EH (cell line): ENCODE data around the gene PDZRN3.

Experiments
- DNase-seq: peaks from one replicate; pipeline ENCODE4 v3.0.0-alpha.2; 2015; ENCODE audit warnings: low read depth

Gene PDZRN3

DNA sequence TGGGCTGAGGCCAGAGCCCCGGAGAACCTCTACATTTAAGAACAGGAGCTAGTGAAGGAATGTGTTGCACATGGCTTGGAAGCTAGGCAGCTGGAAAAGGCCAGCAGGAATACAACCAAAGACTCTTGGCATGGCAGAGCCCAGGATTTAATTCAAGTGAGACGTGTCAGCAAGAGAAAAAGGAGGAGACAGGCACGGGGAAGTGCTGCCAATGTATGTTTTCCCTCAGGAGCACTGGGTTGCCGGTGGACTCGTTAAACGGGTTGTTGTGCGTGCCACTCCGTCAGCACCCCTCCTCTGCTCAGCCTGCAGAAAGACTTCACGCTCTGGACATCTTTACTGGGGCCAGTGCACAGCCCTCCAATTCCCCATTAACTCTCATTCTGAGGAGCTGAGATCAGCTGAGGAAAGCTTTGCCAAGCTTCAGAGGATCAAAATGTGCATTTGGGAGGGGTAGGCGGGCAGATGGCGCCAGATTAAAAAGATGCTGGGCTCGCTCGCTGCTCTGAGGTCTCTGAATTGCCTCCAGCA is 103.7 kb downstream of the PDZRN3 start:
- DNase-seq, result peak; percentile 62

- DNase-seq, result peak; percentile 51
Measured at GRCh38 chr3:73516631-73517030, 108.1 kb downstream of the PDZRN3 start.

- DNase-seq, result no peak
Measured at GRCh38 chr3:73513260-73513659, 111.5 kb downstream of the PDZRN3 start.

- DNase-seq, result no peak
Measured at GRCh38 chr3:73511571-73512525, 112.9 kb downstream of the PDZRN3 start.

- no peak for DNase-seq
Measured at GRCh38 chr3:73510784-73511183, 114.0 kb downstream of the PDZRN3 start.

GRCh38 chr3:73510334-73510733 is 114.4 kb downstream of the PDZRN3 start:
- peak; percentile 18 for DNase-seq

DNA sequence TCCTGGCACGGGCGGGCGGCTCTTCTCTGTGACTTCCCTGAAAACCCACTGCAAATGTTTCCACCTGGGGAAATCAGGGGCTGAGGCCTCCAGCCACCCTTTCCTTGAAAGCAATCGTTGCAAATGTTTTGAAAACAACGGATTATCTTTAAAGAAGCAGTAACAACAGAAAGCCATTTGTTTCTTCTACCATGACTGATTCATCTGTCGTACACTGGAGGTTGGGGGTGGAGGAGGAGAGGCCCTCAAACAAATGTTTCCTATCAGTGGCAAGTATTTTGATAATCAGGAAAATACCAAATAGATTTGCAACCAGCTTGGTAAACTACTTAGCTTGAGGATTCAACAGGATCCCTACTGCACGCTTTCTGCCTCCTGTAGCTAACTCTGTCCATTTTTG is 114.9 kb downstream of the PDZRN3 start:
- DNase-seq, result peak; percentile 16

DNA sequence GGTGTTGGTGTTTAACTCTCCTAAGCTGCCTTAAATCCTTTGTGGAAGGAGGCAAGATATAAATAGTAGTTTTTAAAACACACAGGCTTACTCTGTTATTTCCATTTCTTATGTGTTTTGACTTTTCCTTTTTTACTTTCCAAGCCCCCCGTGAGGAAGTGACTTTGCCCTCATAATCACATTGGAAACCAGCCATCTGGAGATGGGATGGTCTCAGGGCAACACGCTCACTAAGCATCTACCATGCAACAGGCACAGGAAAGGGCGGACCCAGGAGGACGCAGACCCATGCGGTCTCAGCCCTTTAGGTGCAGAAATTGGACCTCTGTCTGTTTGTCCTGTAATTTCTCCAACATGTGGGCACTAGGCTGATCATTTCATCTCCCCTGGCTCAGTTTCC is 115.7 kb downstream of the PDZRN3 start:
- DNase-seq, result no peak

DNA sequence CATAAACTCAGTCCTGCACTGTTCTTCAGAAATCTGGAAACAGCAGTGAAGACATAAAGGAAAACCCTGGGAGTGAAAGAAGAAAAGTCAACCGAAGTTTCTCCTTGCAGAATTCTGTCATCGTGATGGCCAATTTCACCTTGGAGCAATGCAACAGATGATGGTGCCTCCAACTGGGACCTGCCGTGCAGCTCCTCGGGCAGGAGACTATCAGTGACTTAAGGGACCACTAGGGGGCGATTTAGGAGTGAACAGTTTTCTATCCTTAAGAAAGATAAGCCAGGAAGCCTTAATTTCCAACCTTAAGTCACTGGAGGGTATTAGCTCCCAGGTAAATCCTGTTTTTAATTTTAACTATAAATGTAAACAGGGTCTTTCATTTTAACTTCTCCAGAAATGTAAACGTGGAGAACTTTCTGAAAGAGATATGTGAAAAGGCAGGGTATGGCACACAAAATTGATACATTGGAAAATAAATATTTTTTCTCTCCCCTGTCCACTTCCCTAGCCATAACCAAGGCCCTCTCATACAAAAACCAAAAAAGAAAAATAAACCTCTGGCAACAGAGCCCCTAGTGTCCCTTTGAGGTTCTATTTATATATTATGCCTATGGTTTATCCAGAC is 116.3 kb downstream of the PDZRN3 start:
- peak; percentile 77 for DNase-seq

DNA sequence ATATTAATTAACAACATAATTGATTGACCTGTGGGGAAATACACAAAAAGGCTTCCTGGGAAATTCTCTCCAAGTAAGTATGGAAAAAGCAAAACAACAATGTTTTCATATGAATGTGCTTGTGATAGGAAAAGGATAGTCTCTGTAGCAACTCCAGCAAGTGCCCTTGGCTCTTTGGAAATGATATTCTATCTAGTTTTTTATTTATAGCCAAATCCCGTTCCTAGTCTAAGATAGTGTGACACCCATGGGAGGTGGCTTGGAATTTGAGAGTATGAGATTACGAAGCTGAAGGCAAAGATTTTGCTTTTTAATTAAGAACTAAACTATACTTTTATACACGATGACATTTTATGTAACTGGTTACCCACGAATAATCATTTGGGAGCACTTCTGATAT is 119.9 kb downstream of the PDZRN3 start:
- DNase-seq, result no peak

- DNase-seq, result peak; percentile 22
Measured at GRCh38 chr3:73504239-73504638, 120.5 kb downstream of the PDZRN3 start.

DNA sequence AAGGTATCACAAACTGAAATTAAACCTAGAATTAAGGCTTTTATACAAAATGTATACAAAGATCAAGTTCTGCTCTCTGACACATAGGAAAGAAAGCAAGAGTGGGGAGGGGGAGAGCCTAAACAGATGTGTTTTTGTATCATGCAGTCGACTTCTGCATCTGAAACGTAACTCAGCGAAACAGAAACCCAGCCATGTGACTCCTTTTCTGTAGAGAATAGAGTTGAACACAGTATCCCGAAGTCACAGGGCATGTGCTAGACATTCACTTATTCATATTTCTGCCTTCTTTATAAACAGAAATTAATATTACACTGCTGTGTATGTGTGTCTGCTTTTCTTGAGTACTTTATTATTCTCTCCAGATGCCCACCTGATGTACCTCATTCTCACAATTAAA is 121.0 kb downstream of the PDZRN3 start:
- no peak for DNase-seq

GRCh38 chr3:73502609-73503583 is 121.8 kb downstream of the PDZRN3 start:
- DNase-seq, result peak; percentile 88

DNA sequence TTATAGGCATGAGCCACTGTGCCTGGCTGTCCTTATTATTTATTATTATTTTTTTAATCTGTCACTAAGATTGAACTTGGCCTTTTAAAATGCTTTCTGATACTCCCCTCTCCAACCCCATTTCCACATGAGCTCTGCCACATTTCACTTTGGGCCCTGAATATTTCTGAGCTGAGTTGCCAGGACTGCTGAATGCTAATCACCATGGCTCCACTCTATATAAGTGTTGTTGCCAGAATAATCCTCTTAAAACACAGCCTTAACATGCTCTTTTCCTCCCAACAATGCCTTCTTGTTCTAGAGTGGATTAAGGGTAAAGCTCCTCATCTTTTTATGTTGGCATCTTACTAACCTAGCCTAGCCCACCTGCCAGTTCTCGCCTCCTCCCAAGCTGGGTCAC is 124.4 kb downstream of the PDZRN3 start:
- peak; percentile 64 for DNase-seq

DNA sequence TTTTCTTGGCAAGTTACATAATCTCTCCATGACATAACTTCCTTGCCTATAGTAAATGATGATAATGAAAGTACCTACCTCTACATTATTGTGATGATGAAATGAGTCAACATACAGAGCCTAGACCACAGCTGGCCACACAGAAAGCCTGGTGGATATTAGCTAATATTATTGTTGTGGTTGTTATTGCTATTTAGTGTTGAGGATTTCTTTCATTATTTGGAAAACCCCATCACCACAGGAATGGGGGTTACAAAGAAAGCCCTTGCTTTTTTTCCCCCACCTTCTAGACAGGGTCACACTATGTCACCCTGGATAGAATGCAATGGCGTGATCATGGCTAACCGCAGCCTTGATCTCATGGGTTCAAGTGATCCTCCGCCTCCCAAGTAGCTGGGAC is 125.0 kb downstream of the PDZRN3 start:
- DNase-seq, result no peak

- no peak for DNase-seq
Measured at GRCh38 chr3:73498764-73499622, 125.7 kb downstream of the PDZRN3 start.

DNA sequence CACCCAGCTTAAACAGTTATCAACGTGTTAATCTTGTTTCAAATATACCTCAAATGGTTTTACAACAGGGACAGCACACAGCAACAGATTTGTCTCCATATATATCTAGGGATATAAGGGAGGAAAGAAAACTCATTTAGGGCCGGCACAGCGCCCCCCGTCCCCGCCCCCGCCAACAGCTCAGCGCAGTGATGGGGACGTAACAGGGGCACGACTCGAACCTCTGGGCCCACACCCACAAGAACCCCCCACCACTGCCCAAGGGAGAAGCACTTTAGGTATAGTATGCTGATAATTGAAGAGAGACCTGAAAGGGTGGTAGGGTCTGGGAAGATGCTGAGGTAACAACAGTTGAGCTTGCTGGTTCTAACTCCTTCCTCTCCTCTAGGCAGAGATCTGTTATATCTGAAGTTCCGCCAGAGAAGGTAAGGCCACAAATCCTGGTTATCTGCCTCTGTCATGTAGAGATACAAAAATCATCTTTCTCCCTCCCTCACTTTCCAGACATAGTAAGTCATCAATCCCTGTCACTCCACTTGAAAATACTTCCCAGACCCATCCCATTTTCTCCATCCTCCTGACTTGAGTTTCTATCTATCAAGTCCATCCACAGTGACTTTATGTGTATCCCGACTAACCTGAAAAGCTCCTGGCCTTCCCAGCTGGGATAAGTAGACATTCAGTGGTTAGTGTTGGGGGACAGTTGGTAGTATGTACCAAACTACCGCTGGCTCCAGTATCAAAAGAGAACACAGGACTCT is 126.9 kb downstream of the PDZRN3 start:
- no peak for DNase-seq

- DNase-seq, result peak; percentile 88
Measured at GRCh38 chr3:73493543-73494308, 131.0 kb downstream of the PDZRN3 start.

- DNase-seq, result no peak
Measured at GRCh38 chr3:73492186-73492585, 132.6 kb downstream of the PDZRN3 start.
